ENCODE data around the gene TBC1D5.
"Not testable (repeated sequence)": the region's sequence is repeated elsewhere in the genome, so short reads cannot be mapped to it uniquely, and the experiment has no call there.

The TBC1D5 gene

DNA sequence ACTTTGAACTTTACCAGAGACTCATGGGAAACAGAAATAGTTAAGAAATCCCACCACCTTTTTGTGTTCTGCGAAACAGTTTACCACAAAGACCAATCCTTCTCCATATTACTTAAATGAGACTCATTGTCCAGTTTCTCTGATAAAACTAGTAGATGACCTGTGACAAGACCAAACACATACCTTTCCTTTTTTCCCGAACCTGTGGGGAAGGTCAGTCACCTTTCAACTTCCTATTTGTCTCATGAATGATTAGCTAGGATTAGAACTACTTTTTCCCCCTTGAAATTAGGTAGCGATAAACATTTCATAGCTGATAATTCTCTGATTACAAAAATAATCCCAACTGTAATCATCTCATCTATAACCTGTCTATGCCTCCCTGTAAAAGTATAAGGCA is 2.3 kb upstream of the TBC1D5 start:
- Histone ChIP-seq H3K36me3 (ENCODE audit: insufficient read depth, low read length) (no peaks in the 10 kb centered on the region), H3K9me3 (ENCODE audit: low read depth, low read length) (no peaks in the 10 kb centered on the region), H3K9ac (ENCODE audit: insufficient read length) (no peak overlapping the region), H3K27ac (no peak overlapping the region), H3K4me3 (no peak overlapping the region)
- no peak for DNase-seq (ENCODE audit: low read depth, low spot score)
- no peak for TF ChIP-seq POLR2AphosphoS5 (IDR thresholded peaks at IDR 0.05; ENCODE audit: borderline replicate concordance, low read depth, low read length)
- no peak for TF ChIP-seq FOXP2 (optimal IDR thresholded peaks at IDR 0.05; ENCODE audit: control extremely low read depth, extremely low read length, insufficient read depth)
- TF ChIP-seq EZH2 (IDR thresholded peaks at IDR 0.05), result no peak

DNA sequence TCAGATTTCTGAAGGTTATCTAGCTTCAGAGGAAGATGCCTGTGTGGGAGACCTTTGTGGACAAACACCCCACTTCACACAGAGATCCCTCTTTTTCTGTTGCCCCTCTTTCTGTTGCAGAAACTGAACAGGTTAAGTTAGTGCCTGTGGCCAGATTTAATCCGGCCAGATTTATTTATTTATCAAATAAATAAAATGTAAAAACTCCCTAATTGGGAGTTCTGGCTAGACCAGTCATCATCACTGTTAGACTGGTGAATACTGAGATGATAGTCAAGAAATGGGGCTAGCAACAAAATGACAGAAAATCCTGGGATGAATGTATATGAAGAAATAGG is 1.2 kb upstream of the TBC1D5 start:
- Histone ChIP-seq H3K9ac (ENCODE audit: insufficient read length) (no peak overlapping the region), H3K36me3 (ENCODE audit: insufficient read depth, low read length) (no peaks in the 10 kb centered on the region), H3K9me3 (ENCODE audit: low read depth, low read length) (no peaks in the 10 kb centered on the region), H3K27ac (no peak overlapping the region), H3K4me3 (peak overlapping the region; percentile 81)
- DNase-seq (ENCODE audit: low read depth, low spot score), result no peak
- TF ChIP-seq POLR2AphosphoS5 (IDR thresholded peaks at IDR 0.05; ENCODE audit: borderline replicate concordance, low read depth, low read length), result no peak
- TF ChIP-seq FOXP2 (optimal IDR thresholded peaks at IDR 0.05; ENCODE audit: control extremely low read depth, extremely low read length, insufficient read depth), result no peak
- no peak for TF ChIP-seq EZH2 (IDR thresholded peaks at IDR 0.05)

DNA sequence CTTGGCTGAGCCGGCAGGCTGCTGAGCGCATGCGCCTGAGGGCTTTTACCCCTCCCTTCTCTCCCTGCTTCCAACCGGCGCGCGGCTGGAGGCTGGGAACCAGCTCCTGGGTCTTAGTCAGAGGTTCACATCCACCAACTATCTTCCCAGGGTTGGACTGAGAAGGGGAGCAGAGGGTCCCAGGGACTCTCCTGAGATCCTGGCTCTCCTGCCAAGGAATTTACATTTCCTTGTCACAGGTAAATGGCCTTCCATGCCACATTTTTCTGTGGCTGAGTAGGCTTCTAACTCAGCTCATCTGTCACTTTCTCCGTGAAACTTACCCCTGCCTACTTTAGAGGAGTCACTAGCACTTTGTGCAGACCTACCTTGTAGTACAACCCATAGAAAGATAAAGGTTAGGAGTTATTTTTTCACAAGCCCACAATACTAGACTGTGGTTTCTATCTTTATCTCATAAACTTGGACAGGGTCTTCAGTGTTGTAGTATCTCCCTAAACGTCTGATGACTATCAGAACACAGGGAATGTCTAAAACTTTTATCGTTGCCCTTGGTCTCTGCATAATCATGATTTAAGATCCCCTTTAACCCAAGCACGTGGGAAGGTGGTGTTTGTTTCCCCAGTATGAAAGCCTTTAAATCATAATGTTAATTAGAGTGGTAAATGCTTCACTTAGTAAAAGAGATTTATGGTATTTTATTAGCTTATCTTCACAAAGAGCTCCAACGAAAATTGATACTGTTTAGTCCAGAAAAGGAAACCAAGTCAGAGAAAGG is 638 bp upstream of the TBC1D5 start:
- Histone ChIP-seq H3K27ac (peak overlapping the region; percentile 70; the same call in 1 of the 2 replicates), H3K9ac (ENCODE audit: insufficient read length) (peak overlapping the region; percentile 74), H3K9me3 (ENCODE audit: low read depth, low read length) (no peaks in the 10 kb centered on the region), H3K36me3 (ENCODE audit: insufficient read depth, low read length) (no peaks in the 10 kb centered on the region), H3K4me3 (peak overlapping the region; percentile 81)
- peak; percentile 60 for DNase-seq (ENCODE audit: low read depth, low spot score)
- TF ChIP-seq FOXP2 (optimal IDR thresholded peaks at IDR 0.05; ENCODE audit: control extremely low read depth, extremely low read length, insufficient read depth) (no peak), POLR2AphosphoS5 (IDR thresholded peaks at IDR 0.05; ENCODE audit: borderline replicate concordance, low read depth, low read length) (peak; percentile 72; the same call in 1 of the 2 replicates)

DNA sequence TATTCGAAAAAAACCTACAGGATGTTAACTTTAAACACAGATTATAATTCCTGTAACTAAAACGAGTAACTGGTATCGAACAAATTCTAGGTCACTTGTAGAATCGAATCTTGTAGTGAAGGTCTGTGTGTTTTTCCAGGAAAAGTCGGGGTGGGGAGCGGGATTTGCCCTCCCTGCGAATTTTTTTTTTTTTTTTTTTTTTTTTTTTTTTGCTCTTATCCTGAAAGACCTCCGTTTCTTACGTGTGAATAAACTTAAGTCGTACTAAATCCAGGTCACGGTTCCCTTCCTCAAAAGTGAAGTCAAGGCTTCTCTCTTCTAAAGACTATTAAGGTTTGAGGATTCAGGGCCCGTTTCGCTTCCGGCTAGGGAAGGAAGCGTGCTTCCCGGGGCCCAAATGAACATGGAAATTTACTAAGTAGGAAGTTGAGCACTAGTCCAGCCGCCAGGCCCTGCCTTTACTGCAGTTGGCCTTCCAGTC is 770 bp downstream of the TBC1D5 start:
- Histone ChIP-seq H3K9me3 (ENCODE audit: low read depth, low read length) (no peaks in the 10 kb centered on the region), H3K36me3 (ENCODE audit: insufficient read depth, low read length) (no peaks in the 10 kb centered on the region), H3K27ac (peak overlapping the region; percentile 79), H3K9ac (ENCODE audit: insufficient read length) (peak overlapping the region; percentile 69), H3K4me3 (peak overlapping the region; percentile 81)
- TF ChIP-seq FOXP2 (optimal IDR thresholded peaks at IDR 0.05; ENCODE audit: control extremely low read depth, extremely low read length, insufficient read depth), result no peak
- no peak for TF ChIP-seq POLR2AphosphoS5 (IDR thresholded peaks at IDR 0.05; ENCODE audit: borderline replicate concordance, low read depth, low read length)
- TF ChIP-seq EZH2 (IDR thresholded peaks at IDR 0.05), result no peak
- DNase-seq (ENCODE audit: low read depth, low spot score), result no peak

DNA sequence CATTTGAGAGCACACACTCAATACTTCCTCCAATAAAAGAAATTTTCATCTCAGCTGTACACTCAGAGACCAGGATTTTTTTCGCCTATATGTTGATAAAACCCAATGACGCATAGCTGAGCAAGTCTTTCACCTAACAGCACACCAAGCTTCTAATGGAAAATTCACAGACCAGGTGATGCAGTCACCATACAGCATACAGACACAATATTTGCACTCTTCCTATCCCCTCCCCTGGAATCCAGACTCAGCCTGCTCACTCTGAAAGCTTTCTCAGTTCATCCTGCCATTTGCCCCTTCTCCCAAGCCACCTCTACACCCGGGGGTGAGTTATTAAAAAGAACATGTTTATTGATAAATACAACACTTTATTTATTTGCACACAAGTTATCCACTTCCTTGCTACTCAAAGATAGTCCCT is 1.7 kb downstream of the TBC1D5 start:
- no peaks in the 10 kb centered on the region for H3K9me3 ChIP-seq (ENCODE audit: low read depth, low read length)
- no peak for TF ChIP-seq FOXP2 (optimal IDR thresholded peaks at IDR 0.05; ENCODE audit: control extremely low read depth, extremely low read length, insufficient read depth)
- H3K27ac ChIP-seq, result 0 out of 2 replicates have a peak overlapping the region, but pooled peaks have one; percentile 79
- DNase-seq (ENCODE audit: low read depth, low spot score), result no peak
- peak overlapping the region; percentile 69 for H3K9ac ChIP-seq (ENCODE audit: insufficient read length)
- H3K36me3 ChIP-seq (ENCODE audit: insufficient read depth, low read length), result no peaks in the 10 kb centered on the region
- H3K4me3 ChIP-seq, result peak overlapping the region; percentile 81

DNA sequence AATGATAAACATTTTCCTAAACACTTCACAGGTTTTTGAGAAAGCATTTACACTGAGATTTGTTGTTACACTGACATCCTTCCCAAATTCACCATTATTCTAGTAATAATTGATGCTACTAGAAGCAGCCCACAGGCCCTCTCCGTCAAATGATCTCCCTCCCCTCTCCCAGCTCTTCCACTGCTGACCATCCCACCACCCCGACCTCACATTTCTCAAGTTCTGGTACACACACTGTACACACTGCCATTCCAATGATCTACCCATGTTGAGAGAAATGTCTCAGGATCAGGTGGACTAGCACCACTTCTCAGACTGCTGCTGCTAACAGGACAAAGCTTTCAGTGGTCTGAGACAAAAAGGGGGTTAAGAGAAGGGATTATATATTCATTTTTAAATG is 3.5 kb downstream of the TBC1D5 start:
- DNase-seq (ENCODE audit: low read depth, low spot score), result no peak
- Histone ChIP-seq H3K27ac (no peak overlapping the region), H3K9ac (ENCODE audit: insufficient read length) (no peak overlapping the region), H3K9me3 (ENCODE audit: low read depth, low read length) (no peaks in the 10 kb centered on the region), H3K4me3 (no peak overlapping the region), H3K36me3 (ENCODE audit: insufficient read depth, low read length) (no peaks in the 10 kb centered on the region)
- TF ChIP-seq FOXP2 (optimal IDR thresholded peaks at IDR 0.05; ENCODE audit: control extremely low read depth, extremely low read length, insufficient read depth) (no peak), EZH2 (IDR thresholded peaks at IDR 0.05) (no peak), POLR2AphosphoS5 (IDR thresholded peaks at IDR 0.05; ENCODE audit: borderline replicate concordance, low read depth, low read length) (no peak)

DNA sequence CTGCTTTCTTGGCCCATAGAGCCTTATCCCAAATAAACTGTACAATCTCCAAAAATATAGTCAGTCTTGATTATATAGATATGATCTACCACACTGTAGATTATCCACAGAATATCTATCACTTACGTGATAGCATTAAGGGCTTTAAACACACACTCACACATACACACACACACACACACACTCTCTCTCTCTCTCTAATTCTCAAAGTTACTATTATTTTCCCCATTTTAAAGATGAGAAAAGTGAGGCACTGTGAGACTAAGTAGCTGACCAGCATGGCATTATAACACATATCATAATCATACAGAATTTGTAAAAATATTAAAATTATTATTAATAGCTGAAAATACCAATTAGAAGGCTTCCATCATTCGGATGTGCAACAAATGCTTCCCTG is 4.2 kb downstream of the TBC1D5 start:
- Histone ChIP-seq H3K9me3 (ENCODE audit: low read depth, low read length) (no peaks in the 10 kb centered on the region), H3K4me3 (no peak overlapping the region), H3K27ac (no peak overlapping the region), H3K36me3 (ENCODE audit: insufficient read depth, low read length) (no peaks in the 10 kb centered on the region), H3K9ac (ENCODE audit: insufficient read length) (no peak overlapping the region)
- TF ChIP-seq EZH2 (IDR thresholded peaks at IDR 0.05) (no peak), FOXP2 (optimal IDR thresholded peaks at IDR 0.05; ENCODE audit: control extremely low read depth, extremely low read length, insufficient read depth) (no peak), POLR2AphosphoS5 (IDR thresholded peaks at IDR 0.05; ENCODE audit: borderline replicate concordance, low read depth, low read length) (no peak)
- DNase-seq (ENCODE audit: low read depth, low spot score), result no peak

DNA sequence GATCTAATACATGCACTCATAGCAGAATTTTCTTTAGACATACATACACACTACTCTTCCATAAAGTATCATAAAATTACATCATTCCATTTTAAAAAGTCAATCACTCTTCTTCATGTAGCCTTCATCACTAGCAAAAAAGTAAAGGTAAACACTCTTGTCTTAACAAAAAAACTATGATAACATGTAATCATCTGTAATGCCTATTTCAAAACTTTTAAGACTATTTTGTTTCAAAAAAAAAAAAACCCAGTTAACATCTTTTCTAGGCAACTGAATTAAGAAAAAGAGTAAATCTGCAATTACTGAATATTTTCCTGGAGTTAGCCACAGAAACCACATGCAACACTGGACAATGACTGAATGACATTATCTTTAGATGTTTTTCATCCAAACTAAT is 4.8 kb downstream of the TBC1D5 start:
- Histone ChIP-seq H3K9ac (ENCODE audit: insufficient read length) (no peak overlapping the region), H3K27ac (no peak overlapping the region), H3K9me3 (ENCODE audit: low read depth, low read length) (no peaks in the 10 kb centered on the region), H3K36me3 (ENCODE audit: insufficient read depth, low read length) (no peaks in the 10 kb centered on the region), H3K4me3 (no peak overlapping the region)
- no peak for TF ChIP-seq EZH2 (IDR thresholded peaks at IDR 0.05)
- no peak for TF ChIP-seq FOXP2 (optimal IDR thresholded peaks at IDR 0.05; ENCODE audit: control extremely low read depth, extremely low read length, insufficient read depth)
- TF ChIP-seq POLR2AphosphoS5 (IDR thresholded peaks at IDR 0.05; ENCODE audit: borderline replicate concordance, low read depth, low read length), result no peak
- no peak for DNase-seq (ENCODE audit: low read depth, low spot score)

DNA sequence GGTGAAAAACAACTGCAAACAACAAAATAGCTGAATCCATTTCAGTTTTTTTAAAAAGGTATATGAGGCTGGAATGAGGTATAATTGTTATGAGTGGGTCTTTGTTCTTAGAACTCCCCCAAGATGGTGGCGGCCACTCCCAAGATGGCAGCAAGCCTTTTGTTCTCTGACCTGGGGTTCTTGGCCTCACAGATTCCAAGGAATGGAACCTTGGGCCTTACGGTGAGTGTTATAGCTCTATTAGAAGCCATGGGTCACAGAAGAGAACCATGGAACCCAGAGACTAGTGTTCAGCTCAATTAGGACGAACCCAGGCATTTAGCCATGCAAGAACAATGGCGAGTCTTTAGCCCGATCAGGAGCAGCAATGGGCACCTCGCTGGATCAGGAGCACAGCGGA is 7.1 kb downstream of the TBC1D5 start:
- not testable (repeated sequence) for DNase-seq (ENCODE audit: low read depth, low spot score)

More for the DNA sequence above, 7.1 kb downstream of the TBC1D5 start:
- not testable (repeated sequence) for H3K9ac ChIP-seq (ENCODE audit: insufficient read length); H3K4me3 ChIP-seq; H3K9me3 ChIP-seq (ENCODE audit: low read depth, low read length); H3K36me3 ChIP-seq (ENCODE audit: insufficient read depth, low read length); H3K27ac ChIP-seq
